Hepatocyte (in vitro differentiated cells): ENCODE data around the gene FYN.

Source experiments
- CTCF ChIP-seq: fragments of 200-600 bp; sonication (generic); IDR thresholded peaks from 2 replicates; pipeline ENCODE4 v1.5.1; 2016; ENCODE audit warnings: antibody characterized with exemption, mild to moderate bottlenecking; ENCODE audit not compliant: poor library complexity
- EZH2 ChIP-seq: fragments of 200-600 bp; sonication (generic); IDR thresholded peaks from 2 replicates; pipeline ENCODE4 v1.6.1; 2016; ENCODE audit warnings: antibody characterized with exemption, mild to moderate bottlenecking, borderline replicate concordance

DNA sequence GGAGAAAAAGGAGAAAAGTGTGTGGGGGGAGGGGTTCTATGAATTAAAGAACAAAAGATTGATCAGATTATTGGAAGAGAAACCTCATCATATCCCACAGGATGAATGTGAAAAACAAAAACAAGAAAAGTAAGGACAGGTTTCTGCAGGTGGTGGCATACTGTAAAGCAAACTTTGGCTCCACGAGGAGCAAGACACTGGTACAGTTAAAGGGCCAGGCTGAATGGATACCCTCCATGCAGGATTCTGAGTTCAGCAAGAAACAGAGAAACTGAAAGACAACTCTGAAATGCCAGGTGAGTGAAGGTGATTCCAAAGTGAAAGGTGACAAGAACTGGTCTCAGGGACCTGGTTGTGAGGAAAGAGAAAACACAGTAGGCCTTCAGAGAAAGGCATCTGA lies 37.4 kb downstream of the FYN start:
- no peak for TF ChIP-seq CTCF
- TF ChIP-seq EZH2 = no peak
